Measurements from ENCODE around the gene TRAPPC10.

The TRAPPC10 gene

GRCh38 chr21:44039828-44040227 is 27.7 kb downstream of the TRAPPC10 start:
- no peak for DNase-seq (ENCODE audit: low spot score)

- DNase-seq (ENCODE audit: low spot score), result no peak
Measured at GRCh38 chr21:44043613-44044012, 31.5 kb downstream of the TRAPPC10 start.

GRCh38 chr21:44046734-44047133 is 34.6 kb downstream of the TRAPPC10 start:
- no peak for DNase-seq (ENCODE audit: low spot score)

- DNase-seq (ENCODE audit: low spot score), result no peak
Measured at GRCh38 chr21:44047996-44048560, 36.0 kb downstream of the TRAPPC10 start.

GRCh38 chr21:44049182-44049581 is 37.1 kb downstream of the TRAPPC10 start:
- no peak for DNase-seq (ENCODE audit: low spot score)

- no peak for DNase-seq (ENCODE audit: low spot score)
Measured at GRCh38 chr21:44049606-44050005, 37.5 kb downstream of the TRAPPC10 start.

- DNase-seq (ENCODE audit: low spot score), result no peak
Measured at GRCh38 chr21:44050276-44050675, 38.2 kb downstream of the TRAPPC10 start.

- DNase-seq (ENCODE audit: low spot score), result no peak
Measured at GRCh38 chr21:44051462-44051941, 39.4 kb downstream of the TRAPPC10 start.

GRCh38 chr21:44052071-44052829 is 40.1 kb downstream of the TRAPPC10 start:
- no peak for DNase-seq (ENCODE audit: low spot score)

- no peak for DNase-seq (ENCODE audit: low spot score)
Measured at GRCh38 chr21:44052830-44053226, 40.7 kb downstream of the TRAPPC10 start.

- no peak for DNase-seq (ENCODE audit: low spot score)
Measured at GRCh38 chr21:44053567-44053966, 41.5 kb downstream of the TRAPPC10 start.

- no peak for DNase-seq (ENCODE audit: low spot score)
Measured at GRCh38 chr21:44054710-44055109, 42.6 kb downstream of the TRAPPC10 start.

GRCh38 chr21:44057055-44057454 is 44.9 kb downstream of the TRAPPC10 start:
- no peak for DNase-seq (ENCODE audit: low spot score)

- no peak for DNase-seq (ENCODE audit: low spot score)
Measured at GRCh38 chr21:44057960-44058651, 46.0 kb downstream of the TRAPPC10 start.

- DNase-seq (ENCODE audit: low spot score), result no peak
Measured at GRCh38 chr21:44058652-44058964, 46.5 kb downstream of the TRAPPC10 start.

GRCh38 chr21:44058981-44059380 is 46.9 kb downstream of the TRAPPC10 start:
- no peak for DNase-seq (ENCODE audit: low spot score)

- DNase-seq (ENCODE audit: low spot score), result no peak
Measured at GRCh38 chr21:44059710-44060109, 47.6 kb downstream of the TRAPPC10 start.

- DNase-seq (ENCODE audit: low spot score), result no peak
Measured at GRCh38 chr21:44062380-44062779, 50.3 kb downstream of the TRAPPC10 start.

GRCh38 chr21:44063151-44063912 is 51.2 kb downstream of the TRAPPC10 start:
- no peak for DNase-seq (ENCODE audit: low spot score)

- DNase-seq (ENCODE audit: low spot score), result no peak
Measured at GRCh38 chr21:44064852-44065403, 52.8 kb downstream of the TRAPPC10 start.

GRCh38 chr21:44065428-44065827 is 53.3 kb downstream of the TRAPPC10 start:
- no peak for DNase-seq (ENCODE audit: low spot score)

- no peak for DNase-seq (ENCODE audit: low spot score)
Measured at GRCh38 chr21:44066116-44066515, 54.0 kb downstream of the TRAPPC10 start.

All from COLO829 (cell line).